ENCODE results near the gene FOSL2.

FOSL2 gene

GRCh38 chr2:28419443-28420270 lies 27.0 kb downstream of the FOSL2 start:
- peaks cover 8% of the 10 kb centered on the region for H3K4me1 ChIP-seq (ENCODE audit: insufficient read depth, low read length)
- H3K4me3 ChIP-seq (ENCODE audit: low read depth in 1 of 2, low read length in 2 of 2), result no peak overlapping the region
- no peaks in the 10 kb centered on the region for H3K9me3 ChIP-seq (ENCODE audit: low read length)
- no peak overlapping the region for H3K27ac ChIP-seq (ENCODE audit: low read depth, low read length)
- peaks cover 13% of the 10 kb centered on the region for H3K36me3 ChIP-seq (ENCODE audit: insufficient read depth, low read length)
- H3K9ac ChIP-seq (ENCODE audit: low read length), result no peak overlapping the region
- H3K27me3 ChIP-seq (ENCODE audit: control insufficient read depth in 1 of 2, insufficient read depth in 2 of 2, low read length in 2 of 2), result no peaks in the 10 kb centered on the region

- Histone ChIP-seq H3K27me3 (ENCODE audit: control insufficient read depth in 1 of 2, insufficient read depth in 2 of 2, low read length in 2 of 2) (no peaks in the 10 kb centered on the region), H3K9ac (ENCODE audit: low read length) (no peak overlapping the region), H3K27ac (ENCODE audit: low read depth, low read length) (no peak overlapping the region), H3K9me3 (ENCODE audit: low read length) (no peaks in the 10 kb centered on the region), H3K36me3 (ENCODE audit: insufficient read depth, low read length) (peaks cover 7% of the 10 kb centered on the region), H3K4me3 (ENCODE audit: low read depth in 1 of 2, low read length in 2 of 2) (no peak overlapping the region), H3K4me1 (ENCODE audit: insufficient read depth, low read length) (peaks cover 4% of the 10 kb centered on the region)
These were observed 28.1 kb downstream of the FOSL2 start for GRCh38 chr2:28420722-28421121.

- Histone ChIP-seq H3K9ac (ENCODE audit: low read length) (no peak overlapping the region), H3K36me3 (ENCODE audit: insufficient read depth, low read length) (peaks cover 4% of the 10 kb centered on the region), H3K4me1 (ENCODE audit: insufficient read depth, low read length) (peaks cover 4% of the 10 kb centered on the region), H3K9me3 (ENCODE audit: low read length) (no peaks in the 10 kb centered on the region), H3K27me3 (ENCODE audit: control insufficient read depth in 1 of 2, insufficient read depth in 2 of 2, low read length in 2 of 2) (no peaks in the 10 kb centered on the region), H3K4me3 (ENCODE audit: low read depth in 1 of 2, low read length in 2 of 2) (no peak overlapping the region), H3K27ac (ENCODE audit: low read depth, low read length) (no peak overlapping the region)
These were observed 30.5 kb downstream of the FOSL2 start for GRCh38 chr2:28422908-28423741.

- Histone ChIP-seq H3K9ac (ENCODE audit: low read length) (no peak overlapping the region), H3K4me1 (ENCODE audit: insufficient read depth, low read length) (peaks cover 4% of the 10 kb centered on the region), H3K27ac (ENCODE audit: low read depth, low read length) (no peak overlapping the region), H3K9me3 (ENCODE audit: low read length) (no peaks in the 10 kb centered on the region), H3K4me3 (ENCODE audit: low read depth in 1 of 2, low read length in 2 of 2) (no peak overlapping the region), H3K36me3 (ENCODE audit: insufficient read depth, low read length) (peaks cover 2% of the 10 kb centered on the region), H3K27me3 (ENCODE audit: control insufficient read depth in 1 of 2, insufficient read depth in 2 of 2, low read length in 2 of 2) (no peaks in the 10 kb centered on the region)
These were observed 31.4 kb downstream of the FOSL2 start for GRCh38 chr2:28423856-28424605.

GRCh38 chr2:28424799-28425463 lies 32.3 kb downstream of the FOSL2 start:
- Histone ChIP-seq H3K4me1 (ENCODE audit: insufficient read depth, low read length) (peaks cover 4% of the 10 kb centered on the region), H3K36me3 (ENCODE audit: insufficient read depth, low read length) (no peaks in the 10 kb centered on the region), H3K4me3 (ENCODE audit: low read depth in 1 of 2, low read length in 2 of 2) (no peak overlapping the region), H3K9me3 (ENCODE audit: low read length) (no peaks in the 10 kb centered on the region), H3K27me3 (ENCODE audit: control insufficient read depth in 1 of 2, insufficient read depth in 2 of 2, low read length in 2 of 2) (no peaks in the 10 kb centered on the region), H3K9ac (ENCODE audit: low read length) (no peak overlapping the region), H3K27ac (ENCODE audit: low read depth, low read length) (no peak overlapping the region)

- Histone ChIP-seq H3K9ac (ENCODE audit: low read length) (no peak overlapping the region), H3K36me3 (ENCODE audit: insufficient read depth, low read length) (no peaks in the 10 kb centered on the region), H3K4me1 (ENCODE audit: insufficient read depth, low read length) (peaks cover 4% of the 10 kb centered on the region), H3K27ac (ENCODE audit: low read depth, low read length) (no peak overlapping the region), H3K27me3 (ENCODE audit: control insufficient read depth in 1 of 2, insufficient read depth in 2 of 2, low read length in 2 of 2) (no peaks in the 10 kb centered on the region), H3K4me3 (ENCODE audit: low read depth in 1 of 2, low read length in 2 of 2) (no peak overlapping the region), H3K9me3 (ENCODE audit: low read length) (no peaks in the 10 kb centered on the region)
These were observed 32.8 kb downstream of the FOSL2 start for GRCh38 chr2:28425464-28425835.

GRCh38 chr2:28427741-28428415 lies 35.2 kb downstream of the FOSL2 start:
- Histone ChIP-seq H3K9ac (ENCODE audit: low read length) (no peak overlapping the region), H3K4me3 (ENCODE audit: low read depth in 1 of 2, low read length in 2 of 2) (no peak overlapping the region), H3K9me3 (ENCODE audit: low read length) (no peaks in the 10 kb centered on the region), H3K4me1 (ENCODE audit: insufficient read depth, low read length) (peaks cover 4% of the 10 kb centered on the region), H3K27ac (ENCODE audit: low read depth, low read length) (no peak overlapping the region), H3K36me3 (ENCODE audit: insufficient read depth, low read length) (no peaks in the 10 kb centered on the region), H3K27me3 (ENCODE audit: control insufficient read depth in 1 of 2, insufficient read depth in 2 of 2, low read length in 2 of 2) (no peaks in the 10 kb centered on the region)

GRCh38 chr2:28428486-28428885 lies 35.8 kb downstream of the FOSL2 start:
- peaks cover 4% of the 10 kb centered on the region for H3K4me1 ChIP-seq (ENCODE audit: insufficient read depth, low read length)
- H3K27me3 ChIP-seq (ENCODE audit: control insufficient read depth in 1 of 2, insufficient read depth in 2 of 2, low read length in 2 of 2), result no peaks in the 10 kb centered on the region
- H3K27ac ChIP-seq (ENCODE audit: low read depth, low read length), result no peak overlapping the region
- H3K4me3 ChIP-seq (ENCODE audit: low read depth in 1 of 2, low read length in 2 of 2), result no peak overlapping the region
- H3K36me3 ChIP-seq (ENCODE audit: insufficient read depth, low read length), result no peaks in the 10 kb centered on the region
- no peaks in the 10 kb centered on the region for H3K9me3 ChIP-seq (ENCODE audit: low read length)
- H3K9ac ChIP-seq (ENCODE audit: low read length), result no peak overlapping the region

- no peak overlapping the region for H3K4me3 ChIP-seq (ENCODE audit: low read depth in 1 of 2, low read length in 2 of 2)
- no peaks in the 10 kb centered on the region for H3K27me3 ChIP-seq (ENCODE audit: control insufficient read depth in 1 of 2, insufficient read depth in 2 of 2, low read length in 2 of 2)
- H3K27ac ChIP-seq (ENCODE audit: low read depth, low read length), result no peak overlapping the region
- no peak overlapping the region for H3K9ac ChIP-seq (ENCODE audit: low read length)
- no peaks in the 10 kb centered on the region for H3K4me1 ChIP-seq (ENCODE audit: insufficient read depth, low read length)
- no peaks in the 10 kb centered on the region for H3K9me3 ChIP-seq (ENCODE audit: low read length)
- no peaks in the 10 kb centered on the region for H3K36me3 ChIP-seq (ENCODE audit: insufficient read depth, low read length)
These were observed 37.1 kb downstream of the FOSL2 start for GRCh38 chr2:28429636-28430376.

GRCh38 chr2:28430377-28430765 lies 37.7 kb downstream of the FOSL2 start:
- Histone ChIP-seq H3K27ac (ENCODE audit: low read depth, low read length) (no peak overlapping the region), H3K9me3 (ENCODE audit: low read length) (no peaks in the 10 kb centered on the region), H3K4me1 (ENCODE audit: insufficient read depth, low read length) (no peaks in the 10 kb centered on the region)

More at GRCh38 chr2:28430377-28430765, 37.7 kb downstream of the FOSL2 start:
- Histone ChIP-seq H3K27me3 (ENCODE audit: control insufficient read depth in 1 of 2, insufficient read depth in 2 of 2, low read length in 2 of 2) (no peaks in the 10 kb centered on the region), H3K36me3 (ENCODE audit: insufficient read depth, low read length) (no peaks in the 10 kb centered on the region), H3K9ac (ENCODE audit: low read length) (no peak overlapping the region), H3K4me3 (ENCODE audit: low read depth in 1 of 2, low read length in 2 of 2) (no peak overlapping the region)
